SU-DHL-6 (cell line): ENCODE measurements around the gene TRNT1.

ENCODE experiments used
- H2AFZ ChIP-seq: fragments of 200-600 bp; sonication (generic); 2 replicates; pipeline ENCODE4 v1.6.1; 2014; ENCODE audit warnings: low read depth, mild to moderate bottlenecking, moderate library complexity, mixed read lengths, antibody characterized with exemption, low read length; ENCODE audit not compliant: severe bottlenecking
- H3F3A ChIP-seq: fragments of 200-600 bp; shearing (Covaris generic); 2 replicates; pipeline ENCODE4 v1.6.0; 2016; ENCODE audit warnings: antibody characterized with exemption, mild to moderate bottlenecking; ENCODE audit not compliant: insufficient read depth
- H3K27ac ChIP-seq: fragments of 200-600 bp; sonication (generic); 2 replicates; pipeline ENCODE4 v1.5.1; 2016; ENCODE audit warnings: low read depth, mild to moderate bottlenecking, low read length, moderate library complexity, mixed read lengths
- H3K27me3 ChIP-seq: fragments of 200-600 bp; sonication (generic), shearing (Covaris generic); 2 replicates; pipeline ENCODE4 v1.6.0; 2014; ENCODE audit warnings: mild to moderate bottlenecking, low read length
- H3K36me3 ChIP-seq: fragments of 200-600 bp; sonication (generic); 2 replicates; pipeline ENCODE4 v1.6.1; 2014; ENCODE audit warnings: mild to moderate bottlenecking, low read length, mixed read lengths
- H3K4me2 ChIP-seq: fragments of 300-600, 200-600 bp; shearing (Covaris generic), sonication (generic); 2 replicates; pipeline ENCODE4 v1.6.0; 2014; ENCODE audit warnings: low read length, low read depth, mild to moderate bottlenecking; ENCODE audit not compliant: poor library complexity, severe bottlenecking
- H3K4me3 ChIP-seq: fragments of 200-600 bp; sonication (generic); 2 replicates; pipeline ENCODE4 v1.5.1; 2014; ENCODE audit warnings: antibody characterized with exemption, low read length, mild to moderate bottlenecking, mixed read lengths; ENCODE audit not compliant: insufficient read depth, poor library complexity, severe bottlenecking
- H3K79me2 ChIP-seq: fragments of 200-600 bp; sonication (generic); 2 replicates; pipeline ENCODE4 v1.6.1; 2014; ENCODE audit warnings: mild to moderate bottlenecking, low read length, moderate library complexity; ENCODE audit not compliant: insufficient read depth
- H3K9ac ChIP-seq: fragments of 200-600 bp; sonication (generic); 2 replicates; pipeline ENCODE4 v1.7.0; 2014; ENCODE audit warnings: mild to moderate bottlenecking, low read length
- H3K9me2 ChIP-seq: fragments of 200-600 bp; sonication (generic); replicated peaks from 2 replicates; pipeline ENCODE4 v1.6.1; 2014; ENCODE audit warnings: low read length; ENCODE audit not compliant: insufficient read depth
- H3K9me3 ChIP-seq: fragments of 200-600 bp; sonication (generic); 2 replicates; pipeline ENCODE4 v1.6.1; 2014; ENCODE audit warnings: low read length, mixed read lengths; ENCODE audit not compliant: insufficient read depth
- H4K20me1 ChIP-seq: fragments of 200-600 bp; sonication (generic); 2 replicates; pipeline ENCODE4 v1.6.1; 2014; ENCODE audit warnings: low read depth, mild to moderate bottlenecking, antibody characterized with exemption, low read length, moderate library complexity, mixed read lengths
- CTCF ChIP-seq: fragments of 200-600 bp; sonication (generic); IDR thresholded peaks from one replicate; pipeline ENCODE4 v1.5.1; 2017; ENCODE audit warnings: antibody characterized with exemption, mild to moderate bottlenecking, low read length, moderate library complexity; ENCODE audit not compliant: insufficient read depth, poor library complexity, severe bottlenecking
- EZH2phosphoT487 ChIP-seq: fragments of 200-600 bp; sonication (generic), shearing (Covaris generic); conservative IDR thresholded peaks from 2 replicates; pipeline ENCODE4 v1.6.1; 2018; ENCODE audit warnings: mild to moderate bottlenecking, antibody characterized with exemption, low read length, moderate library complexity, mixed read lengths

The TRNT1 gene

DNA sequence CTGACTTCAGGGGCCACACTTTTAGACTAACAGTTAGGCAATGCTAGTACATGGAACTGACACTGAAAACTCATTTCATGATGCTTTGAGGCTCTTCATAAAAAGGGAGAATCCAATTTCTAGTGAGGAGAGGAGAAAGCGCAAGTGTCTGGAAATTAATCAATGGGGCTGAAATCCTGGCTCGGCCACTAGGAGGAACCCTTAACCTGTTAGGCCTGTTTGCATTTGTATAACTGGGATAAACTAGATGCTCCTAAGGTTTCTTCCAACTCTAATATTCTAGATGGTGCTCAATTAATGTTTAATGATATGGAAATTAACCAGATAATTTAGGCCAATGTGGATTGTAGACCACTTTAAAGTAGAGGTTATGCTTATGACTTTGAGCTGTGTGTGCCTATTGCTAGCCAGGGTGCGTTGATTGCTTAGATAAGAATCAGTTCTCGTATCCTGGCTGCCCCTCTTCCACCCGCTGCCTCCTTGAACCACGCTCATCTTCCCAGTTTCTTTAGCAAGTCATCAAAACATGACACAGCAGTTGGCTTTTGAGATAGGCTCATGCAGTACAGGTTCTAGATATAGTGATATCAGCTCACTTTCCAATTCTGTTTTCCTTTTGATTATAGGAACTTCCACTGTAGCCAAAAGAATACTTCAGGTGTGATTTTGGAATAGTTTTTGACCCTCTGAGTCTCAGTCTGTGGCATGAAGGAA, 69.6 kb downstream of the TRNT1 start:
- H3K4me3 ChIP-seq, result no peak overlapping the region
- H3K27me3 ChIP-seq, result no peaks in the 10 kb centered on the region
- H3K27ac ChIP-seq, result no peak overlapping the region
- no peak overlapping the region for H3K4me2 ChIP-seq
- no peaks in the 10 kb centered on the region for H3K9me3 ChIP-seq
- H2AFZ ChIP-seq, result no peak overlapping the region
- H3K79me2 ChIP-seq, result no peaks in the 10 kb centered on the region
- no peaks in the 10 kb centered on the region for H3F3A ChIP-seq
- H3K9me2 ChIP-seq, result no peaks in the 10 kb centered on the region
- H4K20me1 ChIP-seq, result no peaks in the 10 kb centered on the region
- TF ChIP-seq CTCF (peak; percentile 21), EZH2phosphoT487 (no peak)
- H3K9ac ChIP-seq, result no peak overlapping the region
- no peaks in the 10 kb centered on the region for H3K36me3 ChIP-seq
